Cardiac muscle cell (in vitro differentiated cells and primary cell): Measurements from ENCODE around the gene HACD4. TPM values are rescaled to one million over a fixed set of nuclear protein-coding genes. Genes with fewer than 3 reads are reported as not detected.

Source experiments
- DNase-seq, 2 donors: peaks; one replicate each; pipeline versions ENCODE4 v3.0.0 to v3.0.0-alpha.2; 2010 to 2017; ENCODE audit warnings: low read depth in 1 of 2, low spot score in 1 of 2
- H3K27ac ChIP-seq: fragments of 200-600 bp; sonication (generic); 2 replicates; pipeline ENCODE4 v1.5.1; 2016
- H3K27me3 ChIP-seq: fragments of 200-600 bp; sonication (generic); 2 replicates; pipeline ENCODE4 v1.6.0; 2016; ENCODE audit warnings: control low read depth
- H3K36me3 ChIP-seq: fragments of 200-600 bp; sonication (generic); 2 replicates; pipeline ENCODE4 v1.5.1; 2016; ENCODE audit warnings: control low read depth
- H3K4me1 ChIP-seq: fragments of 200-600 bp; sonication (generic); 2 replicates; pipeline ENCODE4 v1.8.1; 2017; ENCODE audit warnings: low read depth, mild to moderate bottlenecking, mixed run types
- H3K4me3 ChIP-seq: fragments of 200-600 bp; sonication (generic); 2 replicates; pipeline ENCODE4 v1.5.1; 2016; ENCODE audit warnings: mild to moderate bottlenecking
- H3K9me3 ChIP-seq: fragments of 200-600 bp; sonication (generic); 2 replicates; pipeline ENCODE4 v1.5.1; 2017; ENCODE audit warnings: low read depth, mild to moderate bottlenecking, control low read depth
- CTCF ChIP-seq: IDR thresholded peaks from 2 replicates; pipeline ENCODE4 v1.5.1; 2012; ENCODE audit warnings: low read depth, mild to moderate bottlenecking, low read length
- polyA plus RNA-seq: library from polyadenylated mRNA; unstranded; fragments of >200 nt; fragmentation: Nextera tagmentation; extraction: Ambion mirVana; gene quantifications from 2 replicates; pipeline ENCODE4 v1.2.1, GENCODE V29; 2016
- total RNA-seq: library from RNA; depleted of rRNA; stranded (reverse); fragments of >200 nt; gene quantifications from 2 replicates; pipeline ENCODE4 v1.2.3, GENCODE V29; 2016

The HACD4 gene
- total and polyA plus RNA-seq, 2 experiments from 2014 or later, result 0.29 to 0.36 TPM

- H3K4me1 ChIP-seq, result no peaks in the 10 kb centered on the region
- H3K4me3 ChIP-seq, result no peak overlapping the region
- H3K36me3 ChIP-seq, result peaks cover 9% of the 10 kb centered on the region
- H3K27me3 ChIP-seq, result no peaks in the 10 kb centered on the region
- H3K9me3 ChIP-seq, result no peaks in the 10 kb centered on the region
- DNase-seq, result no peak
- TF ChIP-seq CTCF, result no peak
- no peak overlapping the region for H3K27ac ChIP-seq
Measured at GRCh38 chr9:21001581-21001980, 29.9 kb downstream of the HACD4 start.

DNA sequence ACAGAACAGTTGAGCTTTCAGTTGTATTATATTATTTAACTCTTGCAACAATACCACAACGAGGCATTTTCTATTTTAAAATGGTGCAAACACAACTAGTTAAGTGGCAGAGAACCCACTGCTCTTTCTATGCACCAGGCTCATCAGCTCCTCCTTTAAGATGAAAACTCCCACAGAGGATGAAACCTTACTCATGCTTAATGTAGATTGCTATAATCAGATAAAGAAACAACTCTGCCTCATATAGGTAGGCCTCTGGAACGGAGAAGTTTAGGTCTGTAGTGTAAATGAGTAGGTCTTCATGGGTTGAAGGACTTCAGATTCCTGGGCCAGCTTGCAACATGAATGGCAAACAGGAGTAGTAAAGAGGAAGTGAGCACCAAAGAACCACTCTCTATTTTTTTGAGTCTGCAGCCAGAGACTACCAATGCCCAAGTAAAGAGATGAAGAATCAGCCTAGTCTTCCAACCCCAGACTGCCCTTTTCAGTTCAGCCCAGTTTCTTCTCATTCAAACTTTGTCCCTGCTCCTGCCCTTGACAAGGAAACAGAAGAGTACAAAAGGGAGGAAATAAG lies 33.9 kb downstream of the HACD4 start:
- Histone ChIP-seq H3K36me3 (peaks cover 9% of the 10 kb centered on the region), H3K4me1 (no peaks in the 10 kb centered on the region), H3K9me3 (no peaks in the 10 kb centered on the region), H3K27me3 (no peaks in the 10 kb centered on the region), H3K27ac (no peak overlapping the region), H3K4me3 (no peak overlapping the region)
- DNase-seq, result no peak
- no peak for TF ChIP-seq CTCF

- H3K4me1 ChIP-seq, result no peaks in the 10 kb centered on the region
- no peak for DNase-seq
- H3K27me3 ChIP-seq, result no peaks in the 10 kb centered on the region
- H3K27ac ChIP-seq, result no peak overlapping the region
- H3K36me3 ChIP-seq, result peaks cover 9% of the 10 kb centered on the region
- no peaks in the 10 kb centered on the region for H3K9me3 ChIP-seq
- TF ChIP-seq CTCF, result no peak
- no peak overlapping the region for H3K4me3 ChIP-seq
Measured at GRCh38 chr9:20996809-20997208, 34.6 kb downstream of the HACD4 start.

- Histone ChIP-seq H3K4me1 (no peaks in the 10 kb centered on the region), H3K27ac (no peak overlapping the region), H3K9me3 (no peaks in the 10 kb centered on the region), H3K27me3 (no peaks in the 10 kb centered on the region), H3K4me3 (no peak overlapping the region), H3K36me3 (peaks cover 11% of the 10 kb centered on the region)
- no peak for TF ChIP-seq CTCF
- no peak for DNase-seq
Measured at GRCh38 chr9:20995616-20996015, 35.8 kb downstream of the HACD4 start.

DNA sequence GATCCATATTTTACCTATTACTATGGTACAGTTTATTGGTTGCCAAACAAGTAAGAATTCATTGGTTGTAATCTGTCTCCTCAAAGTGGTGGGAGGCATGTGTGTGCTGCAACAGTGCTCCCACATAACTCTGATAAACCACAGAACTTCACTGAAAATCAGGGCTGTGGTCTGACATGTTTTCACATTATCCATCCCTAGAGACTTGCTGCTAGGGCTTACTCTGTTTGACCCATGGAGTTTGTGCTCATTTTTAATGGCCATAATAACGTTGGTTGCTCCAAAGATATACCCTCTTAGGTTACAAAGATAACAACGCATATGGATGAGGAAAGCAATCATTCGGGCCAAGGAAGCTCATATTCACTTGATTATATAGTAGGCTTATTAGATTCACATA lies 37.0 kb downstream of the HACD4 start:
- H3K4me1 ChIP-seq, result no peaks in the 10 kb centered on the region
- H3K4me3 ChIP-seq, result no peak overlapping the region
- no peaks in the 10 kb centered on the region for H3K27me3 ChIP-seq
- no peaks in the 10 kb centered on the region for H3K9me3 ChIP-seq
- no peak for TF ChIP-seq CTCF
- H3K27ac ChIP-seq, result no peak overlapping the region
- H3K36me3 ChIP-seq, result peaks cover 14% of the 10 kb centered on the region
- DNase-seq, result peak in 1 of 2 donors; percentile 42

DNA sequence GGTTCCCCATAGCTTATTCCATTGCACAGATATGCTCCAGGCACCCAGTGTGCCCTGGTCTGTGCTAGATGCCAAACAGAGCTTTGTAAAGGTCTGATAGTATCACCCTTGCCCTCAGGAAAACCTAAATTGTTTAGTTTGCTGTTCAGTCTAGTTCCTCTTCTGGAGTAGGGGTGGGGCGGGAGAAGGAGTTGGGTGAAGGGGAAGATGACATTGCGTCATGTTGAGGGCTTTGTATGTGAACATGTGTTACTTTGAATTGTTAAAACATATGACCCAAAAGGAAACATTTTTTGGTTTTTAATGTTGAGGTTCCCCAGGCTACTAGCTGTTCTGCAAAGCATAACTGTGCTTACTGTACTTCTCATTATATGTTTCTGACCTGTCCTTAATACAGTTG lies 40.6 kb downstream of the HACD4 start:
- Histone ChIP-seq H3K9me3 (no peaks in the 10 kb centered on the region), H3K36me3 (peaks cover 28% of the 10 kb centered on the region), H3K4me1 (no peaks in the 10 kb centered on the region), H3K27ac (no peak overlapping the region), H3K4me3 (no peak overlapping the region), H3K27me3 (no peaks in the 10 kb centered on the region)
- TF ChIP-seq CTCF, result no peak
- DNase-seq, result no peak
